Effector memory CD4-positive, alpha-beta T cell (primary cell): ENCODE measurements around the gene CD276.

Experiments
- DNase-seq, 3 donors: peaks; one replicate each; pipeline ENCODE4 v3.0.0-alpha.2; 2020
- H3K27ac ChIP-seq: 2 replicates; pipeline ENCODE4 v1.7.0; 2013; ENCODE audit warnings: mild to moderate bottlenecking, low read length, moderate library complexity; ENCODE audit not compliant: insufficient read depth, poor library complexity, severe bottlenecking
- H3K27me3 ChIP-seq: replicated peaks from 2 replicates; pipeline ENCODE4 v1.7.0; 2013; ENCODE audit warnings: mild to moderate bottlenecking, low read length; ENCODE audit not compliant: insufficient read depth, control insufficient read depth, poor library complexity, severe bottlenecking
- H3K36me3 ChIP-seq: 2 replicates; pipeline ENCODE4 v1.7.0; 2013; ENCODE audit warnings: mild to moderate bottlenecking, low read length, moderate library complexity; ENCODE audit not compliant: control insufficient read depth, insufficient read depth
- H3K4me1 ChIP-seq: 2 replicates; pipeline ENCODE4 v1.7.0; 2013; ENCODE audit warnings: low read length, mild to moderate bottlenecking; ENCODE audit not compliant: control insufficient read depth, insufficient read depth, poor library complexity, severe bottlenecking
- H3K4me3 ChIP-seq: 2 replicates; pipeline ENCODE4 v1.7.0; 2013; ENCODE audit warnings: low read length, low read depth, mild to moderate bottlenecking; ENCODE audit not compliant: insufficient read depth, poor library complexity, severe bottlenecking
- H3K9me3 ChIP-seq: 2 replicates; pipeline ENCODE4 v1.7.0; 2013; ENCODE audit warnings: mild to moderate bottlenecking, low read length, moderate library complexity; ENCODE audit not compliant: control insufficient read depth

Gene CD276

GRCh38 chr15:73758461-73758860 lies 74.3 kb downstream of the CD276 start:
- Histone ChIP-seq H3K27ac (no peak overlapping the region), H3K4me1 (no peaks in the 10 kb centered on the region), H3K9me3 (no peaks in the 10 kb centered on the region), H3K27me3 (peaks cover 3% of the 10 kb centered on the region), H3K36me3 (no peaks in the 10 kb centered on the region), H3K4me3 (no peak overlapping the region)
- DNase-seq = no peak

- no peak for DNase-seq
- Histone ChIP-seq H3K27me3 (peaks cover 3% of the 10 kb centered on the region), H3K27ac (no peak overlapping the region), H3K9me3 (no peaks in the 10 kb centered on the region), H3K4me3 (no peak overlapping the region), H3K36me3 (no peaks in the 10 kb centered on the region), H3K4me1 (no peaks in the 10 kb centered on the region)
These were observed 76.4 kb downstream of the CD276 start for GRCh38 chr15:73760330-73761329.

GRCh38 chr15:73763931-73764330 lies 79.7 kb downstream of the CD276 start:
- H3K4me3 ChIP-seq = no peak overlapping the region
- no peaks in the 10 kb centered on the region for H3K36me3 ChIP-seq
- H3K27me3 ChIP-seq = peaks cover 3% of the 10 kb centered on the region
- H3K9me3 ChIP-seq = no peaks in the 10 kb centered on the region
- H3K27ac ChIP-seq = no peak overlapping the region
- H3K4me1 ChIP-seq = no peaks in the 10 kb centered on the region
- DNase-seq = no peak
